WI38 (cell line): ENCODE measurements around the gene TNIP2.
"Not testable (repeated sequence)": the region's sequence is repeated elsewhere in the genome, so short reads cannot be mapped to it uniquely, and the experiment has no call there.

Experiments
- H3K4me3 ChIP-seq: 2 replicates; pipeline ENCODE4 v1.5.1; 2011; ENCODE audit warnings: low read depth, mild to moderate bottlenecking, control low read depth, low read length
- TF ChIP-seq, protein P1 (sequence below): IDR thresholded peaks from 2 replicates; pipeline ENCODE4 v1.5.1; 2012; ENCODE audit warnings: low read depth, mild to moderate bottlenecking, control low read depth, low read length

TNIP2 gene

GRCh38 chr4:2733001-2733843, 22.9 kb downstream of the TNIP2 start:
- TF ChIP-seq, protein P1, sequence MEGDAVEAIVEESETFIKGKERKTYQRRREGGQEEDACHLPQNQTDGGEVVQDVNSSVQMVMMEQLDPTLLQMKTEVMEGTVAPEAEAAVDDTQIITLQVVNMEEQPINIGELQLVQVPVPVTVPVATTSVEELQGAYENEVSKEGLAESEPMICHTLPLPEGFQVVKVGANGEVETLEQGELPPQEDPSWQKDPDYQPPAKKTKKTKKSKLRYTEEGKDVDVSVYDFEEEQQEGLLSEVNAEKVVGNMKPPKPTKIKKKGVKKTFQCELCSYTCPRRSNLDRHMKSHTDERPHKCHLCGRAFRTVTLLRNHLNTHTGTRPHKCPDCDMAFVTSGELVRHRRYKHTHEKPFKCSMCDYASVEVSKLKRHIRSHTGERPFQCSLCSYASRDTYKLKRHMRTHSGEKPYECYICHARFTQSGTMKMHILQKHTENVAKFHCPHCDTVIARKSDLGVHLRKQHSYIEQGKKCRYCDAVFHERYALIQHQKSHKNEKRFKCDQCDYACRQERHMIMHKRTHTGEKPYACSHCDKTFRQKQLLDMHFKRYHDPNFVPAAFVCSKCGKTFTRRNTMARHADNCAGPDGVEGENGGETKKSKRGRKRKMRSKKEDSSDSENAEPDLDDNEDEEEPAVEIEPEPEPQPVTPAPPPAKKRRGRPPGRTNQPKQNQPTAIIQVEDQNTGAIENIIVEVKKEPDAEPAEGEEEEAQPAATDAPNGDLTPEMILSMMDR: no peak
- H3K4me3 ChIP-seq: no peak overlapping the region

DNA sequence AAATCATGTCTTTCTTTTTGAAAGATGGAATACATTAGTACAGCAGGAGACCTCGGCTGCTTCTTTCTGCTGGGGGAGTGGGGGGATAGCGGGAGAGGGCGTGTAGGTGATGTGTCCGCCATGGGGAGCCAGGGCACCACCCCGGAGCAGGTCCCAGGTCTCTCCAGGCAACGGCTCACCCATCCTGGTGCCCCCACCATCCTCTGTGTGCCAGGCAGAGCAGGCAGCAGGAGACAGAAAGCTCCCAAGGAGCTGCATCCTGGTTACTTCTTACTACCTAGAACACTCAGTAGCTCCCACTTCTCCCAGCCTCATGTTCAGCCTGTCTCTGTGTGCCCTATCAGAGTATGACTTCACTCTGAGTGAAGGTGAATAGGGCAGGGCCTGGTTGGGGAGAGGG, 23.6 kb downstream of the TNIP2 start:
- TF ChIP-seq, protein P1: no peak
- no peak overlapping the region for H3K4me3 ChIP-seq

GRCh38 chr4:2731907-2732317, 24.2 kb downstream of the TNIP2 start:
- H3K4me3 ChIP-seq: no peak overlapping the region
- TF ChIP-seq, protein P1: no peak

- no peak overlapping the region for H3K4me3 ChIP-seq
- TF ChIP-seq, protein P1: no peak
Measured at GRCh38 chr4:2729533-2729875, 26.6 kb downstream of the TNIP2 start.

GRCh38 chr4:2728806-2729532, 27.2 kb downstream of the TNIP2 start:
- no peak overlapping the region for H3K4me3 ChIP-seq
- TF ChIP-seq, protein P1: no peak

DNA sequence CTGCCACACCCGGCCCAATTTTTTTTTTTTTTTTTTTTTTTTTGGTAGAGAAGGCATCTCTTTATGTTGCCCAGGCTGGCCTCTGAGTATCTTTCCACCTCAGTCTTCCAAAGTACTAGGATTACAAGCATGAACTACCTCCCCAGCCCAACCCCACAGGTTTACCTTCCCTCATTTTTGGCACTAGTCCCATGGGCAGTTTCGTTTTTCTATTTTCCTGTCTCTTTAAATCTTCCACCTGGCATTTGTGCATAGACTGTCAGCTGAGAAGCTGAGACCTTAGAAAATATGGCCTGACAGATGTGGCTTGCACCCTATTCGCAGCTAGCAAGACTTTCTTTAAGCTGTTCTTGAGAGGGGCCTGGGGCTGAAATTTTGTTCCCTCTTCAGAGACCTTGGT, 27.9 kb downstream of the TNIP2 start:
- no peak overlapping the region for H3K4me3 ChIP-seq
- TF ChIP-seq, protein P1: no peak

GRCh38 chr4:2726881-2727280, 29.3 kb downstream of the TNIP2 start:
- H3K4me3 ChIP-seq: not testable (repeated sequence)
